ENCODE results near the gene USP2. TPM values are rescaled to one million over a fixed set of nuclear protein-coding genes. Genes with fewer than 3 reads are reported as not detected.

Gene USP2
- total and polyA plus RNA-seq, 2 donors (not counting 1 experiment from before 2014, with no cell fraction given), result 0.66 to 2.3 TPM

GRCh38 chr11:119343726-119344125, 37.8 kb downstream of the USP2 start:
- H3K4me3 ChIP-seq (replicated peaks in 1 of 4; ENCODE audit: control extremely low read depth in 1 of 4, insufficient read depth in 1 of 4, low read depth in 3 of 4, low read length in 4 of 4), result no peak overlapping the region
- H3K9ac ChIP-seq (ENCODE audit: insufficient read depth, low read length), result no peak overlapping the region
- DNase-seq (ENCODE audit: low read depth in 2 of 2), result no peak
- H3K9me3 ChIP-seq (ENCODE audit: control insufficient read depth, insufficient read depth, low read depth, low read length), result no peaks in the 10 kb centered on the region
- no peak overlapping the region for H2AFZ ChIP-seq (ENCODE audit: low read length)
- H3K4me2 ChIP-seq (ENCODE audit: extremely low read depth, insufficient read depth, low read length), result no peak overlapping the region
- no peak overlapping the region for H3K27ac ChIP-seq (ENCODE audit: insufficient read depth, low read length)
- peaks cover 24% of the 10 kb centered on the region for H3K27me3 ChIP-seq (ENCODE audit: control insufficient read depth, insufficient read depth, low read length)
- TF ChIP-seq EZH2 (IDR thresholded peaks at IDR 0.05; ENCODE audit: low read length, missing control alignments) (no peak), CTCF (conservative IDR thresholded peaks at IDR 0.05 in 1 of 2, IDR thresholded peaks at IDR 0.05 in 1 of 2; ENCODE audit: low read depth in 1 of 2, low read length in 2 of 2) (no peak)
- peaks cover 9% of the 10 kb centered on the region for H3K4me1 ChIP-seq (ENCODE audit: control insufficient read depth, extremely low read depth, insufficient read depth, low read length)
- no peaks in the 10 kb centered on the region for H3K79me2 ChIP-seq (ENCODE audit: control insufficient read depth, insufficient read depth, low read length)
- no peaks in the 10 kb centered on the region for H4K20me1 ChIP-seq (ENCODE audit: control insufficient read depth, extremely low read depth, insufficient read depth, low read length)
- H3K36me3 ChIP-seq (ENCODE audit: control insufficient read depth, insufficient read depth, low read length), result no peaks in the 10 kb centered on the region

GRCh38 chr11:119342362-119343130, 38.9 kb downstream of the USP2 start:
- DNase-seq (ENCODE audit: low read depth in 2 of 2), result no peak

GRCh38 chr11:119342023-119342300, 39.5 kb downstream of the USP2 start:
- no peak overlapping the region for H3K4me2 ChIP-seq (ENCODE audit: extremely low read depth, insufficient read depth, low read length)
- no peak overlapping the region for H2AFZ ChIP-seq (ENCODE audit: low read length)
- H4K20me1 ChIP-seq (ENCODE audit: control insufficient read depth, extremely low read depth, insufficient read depth, low read length), result no peaks in the 10 kb centered on the region
- H3K36me3 ChIP-seq (ENCODE audit: control insufficient read depth, insufficient read depth, low read length), result no peaks in the 10 kb centered on the region
- H3K9ac ChIP-seq (ENCODE audit: insufficient read depth, low read length), result no peak overlapping the region
- no peak for TF ChIP-seq CTCF (conservative IDR thresholded peaks at IDR 0.05 in 1 of 2, IDR thresholded peaks at IDR 0.05 in 1 of 2; ENCODE audit: low read depth in 1 of 2, low read length in 2 of 2)
- TF ChIP-seq EZH2 (IDR thresholded peaks at IDR 0.05; ENCODE audit: low read length, missing control alignments), result no peak
- no peak overlapping the region for H3K27ac ChIP-seq (ENCODE audit: insufficient read depth, low read length)
- no peak for DNase-seq (ENCODE audit: low read depth in 2 of 2)
- no peak overlapping the region for H3K4me3 ChIP-seq (replicated peaks in 1 of 4; ENCODE audit: control extremely low read depth in 1 of 4, insufficient read depth in 1 of 4, low read depth in 3 of 4, low read length in 4 of 4)
- H3K79me2 ChIP-seq (ENCODE audit: control insufficient read depth, insufficient read depth, low read length), result no peaks in the 10 kb centered on the region
- no peaks in the 10 kb centered on the region for H3K9me3 ChIP-seq (ENCODE audit: control insufficient read depth, insufficient read depth, low read depth, low read length)
- peaks cover 10% of the 10 kb centered on the region for H3K27me3 ChIP-seq (ENCODE audit: control insufficient read depth, insufficient read depth, low read length)
- H3K4me1 ChIP-seq (ENCODE audit: control insufficient read depth, extremely low read depth, insufficient read depth, low read length), result peaks cover 19% of the 10 kb centered on the region

More at GRCh38 chr11:119342362-119343130, 38.9 kb downstream of the USP2 start:
- Histone ChIP-seq H2AFZ (ENCODE audit: low read length) (no peak overlapping the region), H3K79me2 (ENCODE audit: control insufficient read depth, insufficient read depth, low read length) (no peaks in the 10 kb centered on the region), H3K4me2 (ENCODE audit: extremely low read depth, insufficient read depth, low read length) (no peak overlapping the region), H3K36me3 (ENCODE audit: control insufficient read depth, insufficient read depth, low read length) (no peaks in the 10 kb centered on the region), H3K9ac (ENCODE audit: insufficient read depth, low read length) (no peak overlapping the region), H3K27ac (ENCODE audit: insufficient read depth, low read length) (no peak overlapping the region), H3K4me3 (replicated peaks in 1 of 4; ENCODE audit: control extremely low read depth in 1 of 4, insufficient read depth in 1 of 4, low read depth in 3 of 4, low read length in 4 of 4) (no peak overlapping the region), H3K27me3 (ENCODE audit: control insufficient read depth, insufficient read depth, low read length) (peaks cover 16% of the 10 kb centered on the region), H3K9me3 (ENCODE audit: control insufficient read depth, insufficient read depth, low read depth, low read length) (no peaks in the 10 kb centered on the region), H4K20me1 (ENCODE audit: control insufficient read depth, extremely low read depth, insufficient read depth, low read length) (no peaks in the 10 kb centered on the region), H3K4me1 (ENCODE audit: control insufficient read depth, extremely low read depth, insufficient read depth, low read length) (peaks cover 14% of the 10 kb centered on the region)
- TF ChIP-seq EZH2 (IDR thresholded peaks at IDR 0.05; ENCODE audit: low read length, missing control alignments), result no peak
- no peak for TF ChIP-seq CTCF (conservative IDR thresholded peaks at IDR 0.05 in 1 of 2, IDR thresholded peaks at IDR 0.05 in 1 of 2; ENCODE audit: low read depth in 1 of 2, low read length in 2 of 2)
